GM12878 (cell line): ENCODE results near the gene FALEC. TPM values are rescaled to one million over a fixed set of nuclear protein-coding genes. Genes with fewer than 3 reads are reported as not detected.
"Not testable (repeated sequence)": the region's sequence is repeated elsewhere in the genome, so short reads cannot be mapped to it uniquely, and the experiment has no call there.

Source experiments
- ATAC-seq: fragments of 200-7000 bp; cut with Tn5 transposase; 3 replicates; pipeline ENCODE4 v1.9.1; 2020; ENCODE audit warnings: mild to moderate bottlenecking, moderate library complexity
- BruUV-seq: library from RNA; stranded (reverse); fragments of 400-500 nt; replicated peaks from 2 replicates; lab custom pipeline; 2021; lab: Mats Ljungman, UMichigan
- CTCF ChIA-PET: fragments of 300-600 bp; sonication (Branson Sonifier 250); formaldehyde crosslinking; extraction: SDS; loops from one replicate; lab custom pipeline; 2021; ENCODE audit warnings: inconsistent platforms; lab: Yijun Ruan, JAX
- POLR2A ChIA-PET: fragments of 350-600 bp; formaldehyde crosslinking; extraction: SDS; loops from one replicate; lab custom pipeline; 2021; ENCODE audit warnings: inconsistent platforms; lab: Charles Lee
- RAD21 ChIA-PET: fragments of 300-600 bp; sonication (Branson Sonifier 250); formaldehyde crosslinking; loops from one replicate; lab custom pipeline; 2023; ENCODE audit warnings: antibody characterized with exemption; ENCODE audit not compliant: unreplicated experiment; lab: Charles Lee
- SMC1A ChIA-PET: fragments of 300-600 bp; sonication (Branson Sonifier 250); formaldehyde crosslinking; loops from one replicate; lab custom pipeline; 2023; ENCODE audit not compliant: unreplicated experiment, uncharacterized antibody; lab: Charles Lee
- DNase-seq: peaks from one replicate; pipeline ENCODE4 v3.0.0-alpha.2; 2011; ENCODE audit warnings: low read depth, low spot score
- FAIRE-seq: peaks from 3 replicates; lab custom pipeline; 2011; peaks lifted over from hg19 to GRCh38; lab: Jason Lieb, UNC
- H2AFZ ChIP-seq: 2 replicates; pipeline ENCODE4 v1.6.0; 2011; ENCODE audit warnings: low read depth, low read length, control low read depth; ENCODE audit not compliant: control insufficient read depth
- H3K27ac ChIP-seq: 2 replicates; pipeline ENCODE4 v1.5.1; 2011; ENCODE audit warnings: control low read depth; ENCODE audit not compliant: control insufficient read depth, insufficient read depth
- H3K27me3 ChIP-seq, 2 experiments: replicated peaks in 1 of 2; 2 replicates each; pipeline versions ENCODE4 v1.6.0 to v1.6.1; 2011; ENCODE audit warnings: low read length in 1 of 2; ENCODE audit not compliant: control insufficient read depth in 2 of 2, insufficient read depth in 2 of 2
- H3K36me3 ChIP-seq, 2 experiments: 2 replicates each; pipeline ENCODE4 v1.5.1; 2011; ENCODE audit warnings: low read length in 1 of 2; ENCODE audit not compliant: control insufficient read depth in 2 of 2, insufficient read depth in 2 of 2
- H3K4me1 ChIP-seq: 2 replicates; pipeline ENCODE4 v1.6.1; 2011; ENCODE audit warnings: mild to moderate bottlenecking, low read length, moderate library complexity, mixed read lengths; ENCODE audit not compliant: control insufficient read depth, insufficient read depth
- H3K4me2 ChIP-seq: 2 replicates; pipeline ENCODE4 v1.6.0; 2011; ENCODE audit warnings: control low read depth; ENCODE audit not compliant: control insufficient read depth, insufficient read depth
- H3K4me3 ChIP-seq: fragments of 200-600 bp; sonication (generic); 2 replicates; pipeline ENCODE4 v1.5.1; 2016
- H3K79me2 ChIP-seq: 2 replicates; pipeline ENCODE4 v1.6.0; 2011; ENCODE audit warnings: low read length; ENCODE audit not compliant: control insufficient read depth, insufficient read depth
- H3K9ac ChIP-seq: 2 replicates; pipeline ENCODE4 v1.8.0; 2011; ENCODE audit warnings: low read length, control low read depth, mixed read lengths; ENCODE audit not compliant: control insufficient read depth, insufficient read depth
- H3K9me3 ChIP-seq: replicated peaks from 3 replicates; pipeline ENCODE4 v1.5.1; 2011; ENCODE audit warnings: mild to moderate bottlenecking, low read length; ENCODE audit not compliant: control insufficient read depth, insufficient read depth
- H4K20me1 ChIP-seq: 2 replicates; pipeline ENCODE4 v1.6.0; 2011; ENCODE audit not compliant: control insufficient read depth, insufficient read depth
- WGBS: methylation state at CpG from one replicate; pipeline ENCODE4 v1.1.6; 2016; ENCODE audit warnings: low lambda C conversion rate; ENCODE audit not compliant: insufficient replicate concordance, insufficient coverage; ENCODE audit errors: missing lambda C conversion rate; 5-methylcytosine and 5-hydroxymethylcytosine counted together
- in situ Hi-C: fragments of 300-500 bp; cut with MboI; formaldehyde crosslinking; loops from 9 replicates; pipeline ENCODE4 v1.14.3; 2018; ENCODE audit warnings: mixed read lengths
- intact Hi-C: fragments of 100-400 bp; cut with micrococcal nuclease; formaldehyde crosslinking; loops from one replicate; pipeline ENCODE4 v1.14.2; 2022; ENCODE audit not compliant: unreplicated experiment
- polyA plus RNA-seq, 11 experiments: library from polyadenylated mRNA; depleted of rRNA in 4 of 11; unstranded in 6 of 11; stranded (reverse) in 5 of 11; fragments of >200 nt; fragmentation: Nextera tagmentation in 4 of 11; fragmentation: Illumina TruSeq in 1 of 11; extraction: Ambion mirVana in 4 of 11; extraction: Trizol in 1 of 11; gene quantifications; 1 replicate in 1 of 11; 2 replicates in 10 of 11; pipeline versions ENCODE4 v1.2.1 to v1.2.3, GENCODE V29; 2011 to 2016; ENCODE audit warnings: inconsistent platforms in 2 of 11, missing spikeins in 2 of 11, low read depth in 1 of 11
- total RNA-seq, 4 experiments: library from RNA; depleted of rRNA in 3 of 4; stranded (reverse); fragments of >200 nt in 3 of 4; fragmentation: Illumina TruSeq in 1 of 4; extraction: Trizol in 1 of 4; gene quantifications; 2 replicates each; pipeline versions ENCODE4 v1.2.1 to v1.2.3, GENCODE V29; 2013 to 2021

Gene FALEC
- total and polyA plus RNA-seq, 10 of the 15 experiments (the other 5 are each of a cell fraction or from before 2014, with no cell fraction given): 0.21 to 0.71 (median 0.32) TPM; not detected in 3

DNA sequence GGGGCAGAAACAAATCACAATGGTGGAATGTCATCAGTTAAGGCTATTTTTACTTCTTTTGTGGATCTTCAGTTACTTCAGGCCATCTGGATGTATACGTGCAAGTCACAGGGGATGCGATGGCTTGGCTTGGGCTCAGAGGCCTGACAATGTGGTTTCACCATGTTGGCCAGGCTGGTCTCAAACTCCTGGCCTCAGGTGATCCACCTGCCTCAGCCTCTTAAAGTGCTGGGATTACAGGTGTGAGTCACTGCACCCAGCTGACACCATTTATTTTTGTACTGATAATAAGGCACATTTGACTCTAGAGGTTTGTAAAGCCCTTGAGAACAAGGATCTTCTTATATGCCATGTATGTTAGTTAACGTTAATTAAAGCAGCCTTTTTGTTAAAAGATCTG is 65.4 kb downstream of the FALEC start:
- POLR2A ChIA-PET: interaction anchor here (10.5 kb wide), 1 partner anchor 15 kb away, joined by 324 read pairs; no protein-coding TSS in a partner anchor

DNA sequence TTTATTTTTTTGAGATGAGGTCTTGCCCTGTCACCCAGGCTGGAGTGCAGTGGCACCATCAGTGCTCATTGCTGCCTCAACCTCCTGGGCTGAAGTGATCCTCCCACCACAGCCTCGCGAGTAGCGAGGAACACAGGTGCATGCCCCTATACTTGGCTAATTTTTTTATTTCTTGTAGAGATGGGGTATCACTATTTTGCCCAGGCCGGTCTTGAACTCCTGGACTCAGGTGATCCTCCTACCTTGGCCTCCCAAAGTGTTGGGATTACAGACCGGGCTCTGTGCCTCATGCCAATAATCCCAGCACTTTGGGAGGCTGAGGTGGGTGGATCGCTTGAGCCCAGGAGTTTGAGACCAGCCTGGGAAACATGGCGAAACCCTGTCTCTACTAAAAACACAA is 65.9 kb downstream of the FALEC start:
- intact Hi-C loops, H3K27ac ChIP-seq, BruUV-seq, H2AFZ ChIP-seq, H4K20me1 ChIP-seq, DNase-seq, H3K27me3 ChIP-seq, FAIRE-seq, H3K4me3 ChIP-seq, in situ Hi-C loops, H3K9ac ChIP-seq, ATAC-seq, H3K4me1 ChIP-seq, H3K36me3 ChIP-seq, H3K4me2 ChIP-seq, H3K9me3 ChIP-seq: not testable (repeated sequence)
- peaks cover 38% of the 10 kb centered on the region for H3K79me2 ChIP-seq
- ChIA-PET RAD21 (interaction anchor here (14.4 kb wide), 1 partner anchor 16 kb away, joined by 387 read pairs; no protein-coding TSS in a partner anchor), POLR2A (interaction anchor here (10.5 kb wide), 1 partner anchor 16 kb away, joined by 324 read pairs; no protein-coding TSS in a partner anchor), CTCF (interaction anchor here (0.6 to 16.3 kb wide), 4 partner anchors 18 to 40 kb away, joined by 3 to 289 read pairs (median 18); no protein-coding TSS in a partner anchor), SMC1A (interaction anchor here (1.4 to 13.6 kb wide), 3 partner anchors 18 to 341 kb away, joined by 3 to 388 read pairs (median 20); no protein-coding TSS in a partner anchor)
- 98% methylated on average over 7 of the region's 7 CpGs for WGBS

More for the DNA sequence above, 65.4 kb downstream of the FALEC start:
- CTCF ChIA-PET: interaction anchor here (0.6 to 16.3 kb wide), 6 partner anchors 10 to 48 kb away, joined by 3 to 289 read pairs (median 10); partner anchors contain the start of gene ENSA
- H3K36me3 ChIP-seq, in situ Hi-C loops, H3K4me1 ChIP-seq, H3K4me2 ChIP-seq, H3K9me3 ChIP-seq, DNase-seq, ATAC-seq, H3K27me3 ChIP-seq, H3K9ac ChIP-seq, H2AFZ ChIP-seq, BruUV-seq, H3K4me3 ChIP-seq, H3K27ac ChIP-seq, intact Hi-C loops, FAIRE-seq, H4K20me1 ChIP-seq: not testable (repeated sequence)
- RAD21 ChIA-PET: interaction anchor here (5.7 to 14.4 kb wide), 2 partner anchors 16 to 116 kb away, joined by 20 to 387 read pairs; partner anchors contain the start of gene GOLPH3L
- SMC1A ChIA-PET: interaction anchor here (1.1 to 13.6 kb wide), 6 partner anchors 9 to 341 kb away, joined by 3 to 388 read pairs (median 6); no protein-coding TSS in a partner anchor
- H3K79me2 ChIP-seq: peaks cover 43% of the 10 kb centered on the region
- WGBS: 83% methylated on average over 3 of the region's 3 CpGs

DNA sequence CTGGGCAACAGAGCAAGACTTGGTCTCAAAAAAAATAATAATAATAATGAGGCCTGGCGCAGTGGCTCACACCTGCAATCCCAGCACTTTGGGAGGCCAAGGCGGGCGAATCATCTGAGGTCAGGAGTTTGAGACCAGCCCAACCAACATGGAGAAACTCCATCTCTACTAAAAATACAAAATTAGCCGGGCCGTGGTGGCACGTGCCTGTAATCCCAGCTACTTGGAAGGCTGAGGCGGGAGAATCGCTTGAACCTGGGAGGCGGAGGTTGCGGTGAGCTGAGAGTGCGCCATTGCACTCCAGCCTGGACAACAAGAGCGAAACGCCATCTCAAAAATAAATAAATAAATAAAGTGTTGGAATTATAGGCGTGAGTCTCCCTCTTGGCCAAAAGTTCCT is 66.4 kb downstream of the FALEC start:
- WGBS: 98% methylated on average over 14 of the region's 14 CpGs
- ATAC-seq, H3K9ac ChIP-seq, H3K27ac ChIP-seq, BruUV-seq, H3K4me3 ChIP-seq, in situ Hi-C loops, H3K9me3 ChIP-seq, H3K27me3 ChIP-seq, DNase-seq, H3K4me1 ChIP-seq, H2AFZ ChIP-seq, H4K20me1 ChIP-seq, H3K4me2 ChIP-seq, intact Hi-C loops, H3K36me3 ChIP-seq, FAIRE-seq: not testable (repeated sequence)
- ChIA-PET CTCF (interaction anchor here (4.4 to 16.3 kb wide), 2 partner anchors 18 to 39 kb away, joined by 21 to 289 read pairs; no protein-coding TSS in a partner anchor), POLR2A (interaction anchor here (0.7 kb wide), 1 partner anchor 113 kb away, joined by 3 read pairs; no protein-coding TSS in a partner anchor), RAD21 (interaction anchor here (14.4 kb wide), 1 partner anchor 17 kb away, joined by 387 read pairs; no protein-coding TSS in a partner anchor), SMC1A (interaction anchor here (2.1 to 13.6 kb wide), 2 partner anchors 11 to 18 kb away, joined by 8 to 388 read pairs; no protein-coding TSS in a partner anchor)
- H3K79me2 ChIP-seq: peaks cover 33% of the 10 kb centered on the region
